Measurements from ENCODE around the gene ELL3. TPM values are rescaled to one million over a fixed set of nuclear protein-coding genes. Genes with fewer than 3 reads are reported as not detected.
A peak's percentile ranks its signal among the peaks of the same experiment; 100 is the strongest.
"Not testable (repeated sequence)": the region's sequence is repeated elsewhere in the genome, so short reads cannot be mapped to it uniquely, and the experiment has no call there.

ELL3 gene
- total RNA-seq, 1 donor from 2014 or later: 1.8 TPM

DNA sequence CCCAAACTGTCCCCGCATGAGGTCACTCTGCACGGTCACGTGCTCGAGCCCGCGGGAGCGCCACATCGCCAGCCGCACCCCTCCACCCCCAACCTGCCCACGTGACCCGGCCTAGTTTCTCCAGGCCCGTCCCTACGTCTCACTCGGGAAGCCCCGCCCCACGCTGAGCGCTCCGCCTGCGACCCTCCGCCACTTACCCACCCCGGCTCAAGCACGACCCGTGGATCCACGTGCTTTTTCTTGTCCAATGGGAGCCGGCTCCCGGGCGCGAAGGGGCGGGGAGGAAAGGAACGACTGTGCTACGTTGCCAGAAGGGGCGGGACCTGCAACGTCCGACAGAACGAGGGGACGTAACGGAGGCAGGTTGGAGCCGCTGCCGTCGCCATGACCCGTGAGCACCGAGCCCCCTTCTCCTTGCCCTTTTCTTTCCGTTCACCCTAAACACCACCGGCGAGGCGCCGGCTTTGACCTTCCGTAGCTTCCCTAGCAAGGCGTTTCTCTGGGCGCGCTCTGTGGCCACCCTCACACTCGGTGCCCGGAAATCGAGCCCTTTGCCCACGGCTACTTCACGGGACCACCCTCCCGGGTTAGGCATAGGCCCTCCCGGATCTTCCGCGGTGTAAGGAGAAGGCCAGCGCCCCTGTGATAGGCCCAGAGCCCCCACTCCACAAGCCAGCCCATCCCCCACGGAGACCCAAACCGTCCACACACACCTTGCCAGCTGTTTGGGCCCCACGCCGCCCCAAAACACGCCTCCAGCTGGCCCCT is 15.4 kb upstream of the ELL3 start, which contains the start of gene SERF2:
Gene SERF2, plus strand, starts transcription at position 328 of the 768 bp plus-strand sequence. Its CDS starts 57 bp downstream, at position 385.
- peak; percentile 100 for DNase-seq (ENCODE audit: low read depth in 2 of 2)

DNA sequence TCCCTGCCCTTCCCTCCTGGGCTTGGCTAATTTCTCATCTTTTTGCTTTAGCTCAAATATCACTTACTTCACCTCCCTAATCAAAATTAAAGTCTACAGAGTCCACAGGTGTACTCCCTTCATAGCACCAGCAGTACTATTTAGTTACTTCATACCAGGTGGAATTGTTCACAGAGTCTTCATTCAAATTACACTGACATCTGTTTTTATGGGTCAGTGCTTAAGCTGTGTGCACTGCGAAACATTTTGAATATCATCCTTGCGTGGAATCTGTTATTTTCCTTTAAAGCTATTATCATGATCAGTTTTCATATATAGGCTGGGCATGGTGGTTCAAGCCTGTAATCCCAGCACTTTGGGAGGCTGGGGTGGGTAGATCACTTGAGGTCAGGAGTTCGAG is 12.6 kb upstream of the ELL3 start:
- no peak for DNase-seq (ENCODE audit: low read depth in 2 of 2)

DNA sequence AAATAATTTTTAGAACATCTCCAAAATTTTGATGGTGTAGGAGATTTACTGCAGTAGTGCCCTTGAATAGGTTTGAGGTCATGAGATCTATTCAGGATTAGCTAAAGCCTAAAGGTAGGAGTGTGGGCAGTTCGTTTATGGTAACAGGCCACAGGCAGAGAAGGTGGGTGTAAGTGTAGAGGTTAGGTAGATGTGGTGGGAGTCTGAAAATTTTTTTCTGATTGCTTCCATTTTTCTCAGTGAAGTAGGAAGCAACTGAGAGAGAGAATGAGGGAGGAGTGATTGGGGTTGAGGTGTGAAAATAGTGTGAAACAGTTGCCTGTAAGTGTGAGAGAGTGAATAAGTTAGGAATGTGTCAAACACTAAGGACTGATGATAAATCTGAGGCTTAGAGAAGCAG is 2.2 kb upstream of the ELL3 start:
- no peak for DNase-seq (ENCODE audit: low read depth in 2 of 2)

DNA sequence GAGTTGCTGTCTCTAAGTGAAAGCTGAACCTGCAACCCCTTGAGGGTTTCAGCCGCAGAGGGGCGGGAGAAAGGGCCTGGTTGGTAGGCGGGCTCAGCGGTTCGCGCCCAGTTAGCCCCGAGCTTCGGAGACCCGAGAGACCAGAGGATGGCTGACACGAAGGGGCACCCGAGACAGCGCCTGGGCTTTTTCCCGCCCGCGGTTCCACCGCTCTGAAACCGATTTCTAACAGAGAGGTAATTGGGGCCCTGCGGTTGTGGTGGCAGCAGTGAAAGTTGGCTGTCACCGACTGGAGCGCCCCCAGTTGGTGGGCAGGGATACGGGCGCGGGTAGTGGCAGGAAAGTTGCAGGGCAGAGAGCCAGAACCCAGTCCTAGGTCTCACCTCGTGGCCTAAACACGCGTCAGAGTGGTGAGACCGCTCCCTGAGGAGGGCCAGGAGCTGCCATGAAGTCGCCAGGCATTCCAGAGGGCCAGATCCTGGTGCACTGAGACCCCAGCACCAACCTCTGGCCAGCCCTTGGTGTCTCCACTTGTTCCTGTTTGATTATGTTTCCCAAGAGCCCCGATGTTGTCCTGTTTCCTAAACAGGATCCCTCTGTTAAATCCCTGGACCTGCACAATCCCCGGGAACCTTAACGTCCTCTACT is 625 bp upstream of the ELL3 start:
- peak; percentile 74 to 84 for DNase-seq (ENCODE audit: low read depth in 2 of 2)

DNA sequence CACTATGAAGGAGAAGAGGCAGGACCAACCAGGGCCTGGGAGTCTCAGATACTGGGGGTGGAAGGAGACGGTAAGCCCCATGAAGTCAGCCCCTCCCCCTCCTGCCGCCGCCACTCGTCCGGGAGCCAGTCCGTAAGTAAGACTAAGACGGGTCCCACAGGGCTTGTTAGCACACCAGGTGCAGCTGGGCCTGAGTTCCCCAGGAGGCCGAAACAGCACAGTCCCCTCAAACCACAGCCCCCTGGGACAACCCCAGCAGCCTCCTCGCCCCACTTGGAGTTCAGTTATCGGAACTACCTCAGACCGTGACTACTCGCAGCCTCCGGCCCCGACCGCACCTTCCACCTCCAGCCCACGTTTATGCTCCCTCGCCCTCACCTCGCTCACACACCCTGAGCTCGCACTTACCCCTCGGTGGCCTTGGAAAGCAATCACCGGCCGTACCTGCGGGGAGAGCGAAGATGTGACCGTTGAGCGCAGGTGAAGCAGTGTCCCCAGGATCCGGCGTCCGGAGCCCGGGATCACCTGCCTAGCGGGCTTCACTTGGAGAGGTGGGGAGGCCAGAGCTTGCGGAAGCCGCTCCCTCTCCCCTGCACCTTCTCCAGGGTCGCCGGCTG is 557 bp downstream of the ELL3 start:
- DNase-seq (ENCODE audit: low read depth in 2 of 2): no peak

DNA sequence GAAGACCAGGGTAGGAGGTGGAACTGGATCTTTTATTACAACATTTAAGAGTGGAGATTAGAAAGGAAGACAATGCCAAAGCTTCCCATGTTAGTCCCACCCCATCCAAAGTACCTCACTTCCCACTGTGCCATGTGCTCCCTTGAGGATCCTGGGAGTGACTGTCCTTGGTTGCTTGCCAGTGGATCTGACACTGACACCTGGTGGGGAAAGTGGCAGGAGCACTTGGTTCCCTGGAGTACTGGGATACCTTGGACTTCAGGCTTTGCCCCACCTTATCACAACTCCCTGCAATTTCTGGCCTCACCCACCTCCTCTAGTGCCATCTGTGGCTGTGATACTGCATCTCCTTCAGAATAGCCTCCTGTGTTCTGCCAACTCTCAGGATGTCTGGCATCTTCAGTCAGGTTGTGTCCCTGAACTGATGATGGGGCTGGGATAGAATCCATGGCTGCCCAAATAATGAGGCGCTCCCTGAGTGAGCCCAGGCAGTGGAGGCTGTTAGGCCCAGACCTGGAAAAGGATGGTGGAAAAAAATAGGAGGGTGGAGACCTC is 1.3 kb downstream of the ELL3 start:
- peak; percentile 43 to 54 for DNase-seq (ENCODE audit: low read depth in 2 of 2)

DNA sequence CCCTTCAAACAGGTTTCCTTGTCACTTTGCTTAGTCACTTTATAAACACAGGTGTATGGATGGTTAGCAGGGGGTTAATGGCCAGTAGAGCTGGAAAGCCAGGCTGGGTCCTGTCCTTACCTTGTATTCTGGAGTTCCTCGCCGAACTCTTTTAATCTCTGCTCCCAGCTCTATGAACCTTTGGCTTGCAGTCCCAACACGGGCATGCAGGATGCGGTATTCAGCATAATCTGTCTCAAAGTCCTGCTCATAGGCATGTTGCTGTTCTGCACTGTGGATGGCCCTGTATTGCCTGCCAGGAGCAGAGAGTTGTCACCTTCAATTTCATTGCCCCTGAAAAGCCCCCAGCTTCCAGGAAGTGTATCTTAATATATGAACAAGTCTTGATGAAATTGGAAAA is 2.7 kb downstream of the ELL3 start:
- DNase-seq (ENCODE audit: low read depth in 2 of 2): no peak

DNA sequence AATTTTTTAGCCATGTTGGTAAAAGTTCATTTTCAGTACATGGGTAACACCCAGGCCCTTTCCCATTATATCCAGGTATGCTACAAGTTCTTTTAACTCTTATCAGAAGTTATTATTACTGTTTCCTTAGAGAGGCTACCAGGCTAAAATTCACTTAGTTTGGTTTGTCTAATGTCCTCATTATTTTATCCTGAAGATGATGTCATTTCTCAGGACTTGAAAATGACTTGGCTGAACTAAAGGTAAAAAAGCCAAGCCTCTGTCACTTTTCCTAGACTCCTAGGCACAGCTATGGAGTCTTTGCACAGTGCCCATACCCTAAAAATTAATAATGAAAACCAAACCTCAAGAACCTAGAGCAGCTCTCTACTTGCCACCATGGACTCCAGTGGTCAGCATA is 4.1 kb downstream of the ELL3 start:
- DNase-seq (ENCODE audit: low read depth in 2 of 2): no peak

DNA sequence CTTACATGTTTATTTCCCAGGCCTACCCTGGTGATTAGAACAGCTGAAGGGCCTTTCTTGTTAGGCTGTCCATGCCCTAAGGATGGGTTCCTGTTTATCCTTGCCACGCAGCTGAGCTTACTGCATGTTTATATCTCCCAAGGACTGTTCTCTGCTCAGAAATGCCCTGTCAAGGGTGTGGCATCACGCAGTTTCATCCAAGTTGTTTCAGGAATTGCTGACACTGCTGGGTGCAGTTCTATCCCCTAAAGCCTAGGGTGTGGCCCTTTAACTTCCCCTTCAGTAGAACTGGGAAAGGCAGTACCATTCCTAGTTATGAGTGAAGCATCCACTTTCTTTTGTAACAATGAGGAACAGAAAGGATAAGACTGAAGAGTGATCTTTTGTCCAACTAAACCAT is 5.0 kb downstream of the ELL3 start:
- no peak for DNase-seq (ENCODE audit: low read depth in 2 of 2)

DNA sequence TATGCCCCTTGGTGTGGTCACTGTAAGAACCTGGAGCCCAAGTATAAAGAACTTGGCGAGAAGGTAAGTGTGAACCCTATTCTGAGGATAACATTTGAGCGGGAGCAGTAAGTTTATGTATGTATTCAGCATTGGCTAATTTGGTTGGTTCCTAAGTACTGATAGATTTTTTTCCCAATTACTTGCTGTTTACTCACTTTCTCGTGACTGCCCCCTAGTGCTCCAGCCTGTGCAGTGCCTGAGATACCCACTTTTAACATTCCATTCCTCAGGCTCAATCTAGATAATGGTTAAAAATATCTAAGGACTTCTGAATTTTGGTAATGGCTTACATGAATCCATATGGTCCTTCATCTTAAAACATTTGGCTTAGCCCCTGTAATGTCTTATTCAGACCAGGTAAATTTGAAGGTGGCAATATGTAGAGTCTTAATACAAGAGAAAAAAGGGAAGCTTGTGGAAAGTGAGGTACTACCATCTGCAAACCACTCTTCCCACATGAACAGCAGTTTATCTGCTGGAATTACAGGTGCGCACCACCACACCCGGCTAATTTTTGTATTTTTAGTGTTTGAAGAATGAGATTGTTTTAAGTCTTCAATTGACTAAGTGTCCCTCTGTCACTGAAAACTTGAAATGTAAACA is 7.1 kb downstream of the ELL3 start:
- peak; percentile 65 to 69 for DNase-seq (ENCODE audit: low read depth in 2 of 2)

DNA sequence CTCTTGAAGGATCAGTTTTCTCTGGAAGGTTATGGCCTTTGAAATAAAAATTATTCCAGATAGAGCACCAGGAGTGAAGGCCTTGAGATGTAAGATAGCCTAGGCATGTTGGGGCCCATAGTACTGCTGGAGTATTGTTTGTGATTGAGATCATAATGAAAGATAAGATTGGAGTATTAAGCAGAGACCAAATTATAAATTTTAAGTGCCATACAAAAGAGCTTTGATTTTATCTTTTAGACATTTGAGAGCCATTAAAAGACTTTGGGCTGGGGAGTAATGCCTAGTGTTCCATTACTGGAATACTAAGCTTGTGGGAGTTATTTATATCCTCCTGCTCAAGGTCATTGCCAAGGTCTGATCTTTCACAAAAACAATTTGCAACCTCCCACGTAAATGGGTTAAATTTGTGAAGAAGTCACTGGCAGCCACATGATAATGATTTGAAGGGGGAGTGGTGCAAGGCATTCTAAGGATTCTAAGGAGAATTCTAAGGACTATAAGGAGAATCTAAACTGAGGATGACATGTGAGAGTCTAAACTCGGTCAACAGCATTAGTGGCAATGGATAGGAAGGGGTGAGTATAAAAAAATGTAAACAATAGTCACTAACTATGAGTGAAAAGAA is 12.8 kb downstream of the ELL3 start:
- no peak for DNase-seq (ENCODE audit: low read depth in 2 of 2)

DNA sequence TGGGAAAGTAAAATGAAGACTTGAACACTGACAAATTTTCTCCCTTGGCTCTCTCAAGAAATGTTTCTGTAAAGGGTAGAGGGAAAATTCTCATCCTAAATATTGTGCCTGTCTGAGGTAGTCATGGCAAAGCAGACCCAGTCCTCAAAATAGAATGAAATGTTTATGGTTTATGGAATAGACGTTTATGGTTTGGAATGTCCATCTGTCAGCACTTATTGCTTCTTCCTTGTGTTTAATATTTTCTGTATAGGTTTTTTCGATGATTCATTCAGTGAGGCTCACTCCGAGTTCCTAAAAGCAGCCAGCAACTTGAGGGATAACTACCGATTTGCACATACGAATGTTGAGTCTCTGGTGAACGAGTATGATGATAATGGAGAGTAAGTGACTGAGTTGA is 13.9 kb downstream of the ELL3 start:
- no peak for DNase-seq (ENCODE audit: low read depth in 2 of 2)

DNA sequence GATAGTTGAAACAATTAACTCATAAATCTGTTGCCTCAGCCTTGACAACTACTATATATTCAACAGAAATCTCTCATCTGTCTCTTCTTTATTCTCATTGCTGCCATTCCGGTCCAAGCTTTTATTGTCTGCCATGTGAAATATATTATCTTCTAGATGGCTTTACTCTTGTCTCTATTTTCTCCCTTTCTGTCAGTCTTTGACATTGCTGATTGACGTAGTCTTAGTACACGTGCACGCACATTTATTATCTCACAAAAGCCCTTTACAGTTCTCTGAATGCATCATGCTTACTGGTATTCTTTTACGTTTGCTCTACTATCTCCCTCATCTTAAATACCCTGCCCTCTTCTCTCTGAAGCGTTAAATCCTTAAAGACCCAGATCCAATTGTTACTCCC is 24.9 kb downstream of the ELL3 start:
- DNase-seq (ENCODE audit: low read depth in 2 of 2): no peak

DNA sequence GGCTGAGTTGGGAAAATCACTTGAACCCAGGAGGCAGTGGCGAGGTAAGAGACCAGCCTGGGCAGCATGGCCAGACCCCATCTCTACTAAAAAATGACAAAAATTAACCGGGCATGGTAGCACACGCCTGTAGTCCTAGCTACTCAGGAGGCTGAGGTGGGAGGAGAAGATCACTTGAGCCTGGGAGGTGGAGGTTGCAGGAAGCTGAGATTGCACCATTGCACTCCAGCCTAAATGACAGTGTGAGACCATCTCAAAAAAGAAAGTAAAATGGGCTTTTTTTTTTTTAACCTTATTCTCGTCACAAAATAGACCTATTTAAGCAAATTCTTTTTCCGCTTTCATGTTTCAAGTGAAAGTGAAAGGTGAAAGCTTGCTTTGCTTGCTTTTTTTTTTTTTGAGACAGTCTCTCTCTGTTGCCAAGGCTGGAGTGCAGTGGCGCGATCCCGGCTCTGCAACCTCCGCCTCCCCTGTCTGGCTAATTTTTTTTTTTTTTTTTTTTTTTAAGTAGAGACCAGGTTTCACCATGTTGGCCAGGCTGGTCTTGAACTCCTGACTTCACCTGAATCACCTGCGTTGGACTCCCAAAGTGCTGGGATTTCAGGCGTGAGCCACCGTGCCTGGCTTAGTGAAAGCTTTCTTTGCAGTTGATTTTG is 26.9 kb downstream of the ELL3 start:
- peak; percentile 18 to 56 for DNase-seq (ENCODE audit: low read depth in 2 of 2)

DNA sequence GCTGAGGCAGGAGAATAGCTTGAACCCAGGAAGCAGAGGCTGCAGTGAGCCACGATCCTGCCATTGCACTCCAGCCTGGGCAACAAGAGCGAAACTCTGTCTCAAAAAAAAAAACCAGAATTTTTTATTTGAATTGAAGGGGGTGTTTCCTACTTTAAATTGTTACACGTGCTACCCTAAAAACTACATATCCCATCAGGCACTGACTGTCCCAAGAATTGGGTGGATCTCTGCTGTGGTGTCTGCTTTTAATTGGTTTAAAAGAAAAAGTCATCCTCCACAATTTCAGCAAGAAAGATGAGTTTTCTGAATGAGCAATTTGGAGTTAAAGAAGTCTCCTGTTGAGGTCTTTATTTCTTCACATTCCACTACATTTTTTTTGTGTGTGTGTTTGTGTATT is 28.4 kb downstream of the ELL3 start:
- peak; percentile 7 to 37 for DNase-seq (ENCODE audit: low read depth in 2 of 2)

DNA sequence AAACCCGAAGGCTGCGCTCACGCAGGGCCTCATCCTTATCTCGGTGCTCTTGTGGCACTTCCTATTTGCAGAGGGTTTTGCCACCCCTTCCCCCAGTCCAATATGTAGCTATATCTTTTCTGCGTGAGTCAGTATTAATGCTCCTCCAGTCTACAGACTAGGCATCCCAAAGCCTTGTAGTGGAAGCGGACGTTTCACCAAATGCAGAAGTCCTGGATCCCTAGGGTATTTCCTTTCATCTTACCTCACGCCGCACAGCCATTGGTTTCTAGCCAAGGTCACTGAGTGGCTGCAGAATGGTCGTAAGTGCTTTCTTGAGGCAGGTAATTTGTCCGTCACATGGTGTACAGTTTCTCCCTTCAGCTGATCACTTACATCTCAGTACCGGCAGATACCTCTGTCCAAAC is 29.9 kb downstream of the ELL3 start:
- DNase-seq (ENCODE audit: low read depth in 2 of 2): peak; percentile 15 to 49

DNA sequence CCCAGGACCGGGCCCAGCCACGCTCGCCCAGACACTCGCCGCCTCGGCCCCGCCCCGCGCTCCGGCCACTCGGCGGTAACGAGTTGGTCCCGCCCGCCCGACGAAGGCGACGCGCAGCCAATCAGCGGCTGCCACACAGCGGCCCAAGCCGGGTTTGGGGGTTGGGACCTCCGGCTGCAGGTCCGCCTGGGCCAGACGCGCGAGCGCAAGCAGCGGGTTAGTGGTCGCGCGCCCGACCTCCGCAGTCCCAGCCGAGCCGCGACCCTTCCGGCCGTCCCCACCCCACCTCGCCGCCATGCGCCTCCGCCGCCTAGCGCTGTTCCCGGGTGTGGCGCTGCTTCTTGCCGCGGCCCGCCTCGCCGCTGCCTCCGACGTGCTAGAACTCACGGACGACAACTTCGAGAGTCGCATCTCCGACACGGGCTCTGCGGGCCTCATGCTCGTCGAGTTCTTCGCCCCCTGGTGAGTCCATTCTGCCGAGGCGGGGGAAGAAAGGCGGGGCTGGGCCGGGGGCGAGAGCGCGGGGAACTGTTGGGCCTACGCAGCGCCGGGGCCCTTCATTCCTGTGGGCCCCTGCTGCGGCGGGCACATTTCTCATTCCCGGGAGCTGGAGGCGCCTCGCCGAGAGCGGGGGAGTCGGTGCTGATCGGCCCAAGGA is 30.4 kb downstream of the ELL3 start, which contains the start of gene PDIA3:
Gene PDIA3, plus strand, starts transcription at position 194 of the 658 bp plus-strand sequence. Its CDS starts 102 bp downstream, at position 296.
- DNase-seq (ENCODE audit: low read depth in 2 of 2): peak; percentile 95 to 97

DNA sequence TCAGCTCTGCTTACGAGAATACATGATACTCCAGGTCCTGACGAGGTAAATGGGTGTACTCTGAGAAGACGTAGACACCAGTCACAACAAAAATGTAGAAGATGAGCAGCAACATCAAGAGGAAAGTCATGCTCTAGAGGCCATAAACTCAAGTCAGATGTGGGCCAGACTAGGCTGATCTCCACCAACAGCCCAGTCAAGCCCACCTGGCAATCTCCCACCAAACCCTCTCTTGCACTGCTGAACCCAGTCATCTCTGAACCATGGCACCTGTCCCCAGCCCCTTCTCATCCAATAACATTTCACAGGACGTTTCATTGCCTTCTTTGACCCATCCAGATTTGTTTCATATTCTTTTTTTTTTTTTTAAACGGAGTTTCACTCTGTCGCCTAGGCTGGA is 41.4 kb downstream of the ELL3 start:
- DNase-seq (ENCODE audit: low read depth in 2 of 2): no peak

DNA sequence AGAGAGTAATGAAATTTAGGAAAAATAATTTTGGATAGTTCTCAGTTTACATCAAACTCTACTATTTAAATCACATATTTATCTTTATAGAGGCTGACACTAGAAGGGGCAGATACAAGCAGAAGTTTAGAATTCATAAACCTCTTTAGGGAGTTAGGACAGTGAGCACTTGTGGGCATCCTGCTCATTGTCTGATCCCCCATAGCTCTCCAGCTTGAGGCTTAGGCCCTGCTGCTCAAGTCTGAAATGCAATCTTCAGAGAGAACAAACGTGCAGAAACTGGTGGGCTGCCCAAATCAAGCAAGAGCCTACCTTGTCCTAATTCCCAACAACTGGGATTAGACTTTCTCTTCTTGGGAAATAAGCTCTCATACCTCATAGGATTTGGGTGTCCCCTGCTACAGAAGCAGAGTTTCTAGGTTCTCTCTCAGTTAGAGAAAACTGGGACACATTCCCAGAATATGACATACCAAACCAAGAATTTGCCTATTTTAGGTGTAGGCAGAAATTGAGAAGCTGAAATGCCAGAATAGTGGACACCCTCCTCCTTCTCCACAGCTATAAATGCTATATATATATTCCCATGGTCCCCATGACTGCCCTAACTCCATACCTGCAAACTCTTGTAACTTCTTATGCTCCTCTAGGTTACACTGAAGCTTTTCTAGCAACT is 48.6 kb downstream of the ELL3 start:
- DNase-seq (ENCODE audit: low read depth in 2 of 2): not testable (repeated sequence)

DNA sequence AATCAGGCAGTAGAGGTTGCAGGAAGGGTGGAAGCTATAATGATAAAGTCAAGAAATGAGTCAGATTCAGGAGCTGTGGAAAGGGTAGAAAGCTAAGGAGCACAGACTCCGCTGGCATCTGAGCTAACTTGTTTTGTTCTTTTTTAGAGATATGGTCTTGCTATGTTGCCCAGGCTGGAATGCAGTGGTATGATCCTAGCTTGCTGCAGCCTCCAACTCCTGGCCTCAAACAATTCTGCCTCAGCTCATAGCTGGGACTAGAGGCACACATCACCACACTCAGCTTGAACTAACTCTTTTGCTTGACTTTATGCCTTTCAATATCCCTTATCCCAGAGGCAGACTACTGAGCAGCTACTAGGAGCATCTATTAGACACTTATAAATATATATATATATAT is 50.5 kb downstream of the ELL3 start:
- not testable (repeated sequence) for DNase-seq (ENCODE audit: low read depth in 2 of 2)

Data from lung microvascular endothelial cell (primary cell).